DMS114 treated with DMSO at 0.1 percent for 48 hours (cell line): ENCODE data around the gene C17orf100.

Source experiments
- DNase-seq: peaks from one replicate; lab custom pipeline; 2025; ENCODE audit not compliant: unreplicated experiment; lab: John Stamatoyannopoulos, UW

C17orf100 gene

GRCh38 chr17:6668219-6668618, 16.7 kb downstream of the C17orf100 start:
- DNase-seq, result no peak

GRCh38 chr17:6668727-6669425, 17.3 kb downstream of the C17orf100 start:
- no peak for DNase-seq

- no peak for DNase-seq
These were observed 18.1 kb downstream of the C17orf100 start for GRCh38 chr17:6669479-6670212.

GRCh38 chr17:6670571-6670970, 19.0 kb downstream of the C17orf100 start:
- DNase-seq, result no peak

GRCh38 chr17:6670999-6671398, 19.4 kb downstream of the C17orf100 start:
- no peak for DNase-seq

GRCh38 chr17:6671431-6671830, 19.9 kb downstream of the C17orf100 start:
- no peak for DNase-seq

- DNase-seq, result no peak
These were observed 23.0 kb downstream of the C17orf100 start for GRCh38 chr17:6674586-6674985.

GRCh38 chr17:6675201-6675825, 23.8 kb downstream of the C17orf100 start:
- DNase-seq, result no peak

- no peak for DNase-seq
These were observed 25.2 kb downstream of the C17orf100 start for GRCh38 chr17:6676802-6677157.

- no peak for DNase-seq
These were observed 25.7 kb downstream of the C17orf100 start for GRCh38 chr17:6677158-6677831.

- no peak for DNase-seq
These were observed 26.4 kb downstream of the C17orf100 start for GRCh38 chr17:6677946-6678345.

- DNase-seq, result no peak
These were observed 27.7 kb downstream of the C17orf100 start for GRCh38 chr17:6679241-6679640.

GRCh38 chr17:6681176-6681575, 29.6 kb downstream of the C17orf100 start:
- no peak for DNase-seq

GRCh38 chr17:6681671-6682070, 30.1 kb downstream of the C17orf100 start:
- DNase-seq, result no peak

GRCh38 chr17:6682339-6682738, 30.8 kb downstream of the C17orf100 start:
- no peak for DNase-seq

- DNase-seq, result no peak
These were observed 31.6 kb downstream of the C17orf100 start for GRCh38 chr17:6683081-6683684.

GRCh38 chr17:6683730-6684459, 32.3 kb downstream of the C17orf100 start:
- no peak for DNase-seq

GRCh38 chr17:6684460-6684783, 32.9 kb downstream of the C17orf100 start:
- no peak for DNase-seq

GRCh38 chr17:6684881-6685767, 33.6 kb downstream of the C17orf100 start:
- no peak for DNase-seq

- no peak for DNase-seq
These were observed 34.5 kb downstream of the C17orf100 start for GRCh38 chr17:6686026-6686425.
